Adrenal gland (tissue), 5 donors: ENCODE data around the gene TMEM242.

Experiments used
- POLR2A ChIP-seq, 2 donors: fragments of 450-650 bp; IDR thresholded peaks; one replicate each; pipeline ENCODE4 v1.6.1; 2017; ENCODE audit warnings: antibody characterized with exemption in 2 of 2, mild to moderate bottlenecking in 2 of 2, moderate library complexity in 1 of 2
- TF ChIP-seq, protein P1 (sequence below), 6 experiments: fragments of 450-650 bp in 4 of 6; fragments of 200-600 bp in 2 of 6; sonication (generic) in 1 of 6; IDR thresholded peaks; 1 replicate in 5 of 6; 2 replicates in 1 of 6; pipeline versions ENCODE4 v1.5.1 to v1.8.0; 2016 to 2021; ENCODE audit warnings: antibody characterized with exemption in 6 of 6, mild to moderate bottlenecking in 2 of 6, moderate library complexity in 1 of 6
- donor health status: DM: no; HTN: no; CAD: no.

- TF ChIP-seq, protein P1, sequence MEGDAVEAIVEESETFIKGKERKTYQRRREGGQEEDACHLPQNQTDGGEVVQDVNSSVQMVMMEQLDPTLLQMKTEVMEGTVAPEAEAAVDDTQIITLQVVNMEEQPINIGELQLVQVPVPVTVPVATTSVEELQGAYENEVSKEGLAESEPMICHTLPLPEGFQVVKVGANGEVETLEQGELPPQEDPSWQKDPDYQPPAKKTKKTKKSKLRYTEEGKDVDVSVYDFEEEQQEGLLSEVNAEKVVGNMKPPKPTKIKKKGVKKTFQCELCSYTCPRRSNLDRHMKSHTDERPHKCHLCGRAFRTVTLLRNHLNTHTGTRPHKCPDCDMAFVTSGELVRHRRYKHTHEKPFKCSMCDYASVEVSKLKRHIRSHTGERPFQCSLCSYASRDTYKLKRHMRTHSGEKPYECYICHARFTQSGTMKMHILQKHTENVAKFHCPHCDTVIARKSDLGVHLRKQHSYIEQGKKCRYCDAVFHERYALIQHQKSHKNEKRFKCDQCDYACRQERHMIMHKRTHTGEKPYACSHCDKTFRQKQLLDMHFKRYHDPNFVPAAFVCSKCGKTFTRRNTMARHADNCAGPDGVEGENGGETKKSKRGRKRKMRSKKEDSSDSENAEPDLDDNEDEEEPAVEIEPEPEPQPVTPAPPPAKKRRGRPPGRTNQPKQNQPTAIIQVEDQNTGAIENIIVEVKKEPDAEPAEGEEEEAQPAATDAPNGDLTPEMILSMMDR (IDR thresholded peaks at IDR 0.05) = no peak
- no peak for TF ChIP-seq POLR2A (IDR thresholded peaks at IDR 0.05)
Observed at GRCh38 chr6:157298216-157298724, 25.0 kb downstream of the TMEM242 start.
